H1 (cell line): Measurements from ENCODE around the gene ITM2A. TPM values are rescaled to one million over a fixed set of nuclear protein-coding genes. Genes with fewer than 3 reads are reported as not detected.

Experiments
- CTCF ChIA-PET: fragments of 300-600 bp; sonication (Branson Sonifier 250); formaldehyde crosslinking; loops from one replicate; lab custom pipeline; 2021; ENCODE audit not compliant: partially characterized antibody; lab: Charles Lee
- POLR2A ChIA-PET: fragments of 300-600 bp; sonication (Branson Sonifier 250); formaldehyde crosslinking; loops from one replicate; lab custom pipeline; 2021; ENCODE audit warnings: inconsistent platforms; ENCODE audit not compliant: partially characterized antibody; lab: Charles Lee
- DNase-seq, 2 experiments: peaks; one replicate each; pipeline versions ENCODE4 v3.0.0 to v3.0.0-alpha.2; 2010 to 2022; ENCODE audit warnings: low spot score in 2 of 2, low read depth in 1 of 2, mixed read lengths in 1 of 2
- FAIRE-seq: peaks from 2 replicates; lab custom pipeline; 2011; peaks lifted over from hg19 to GRCh38; lab: Jason Lieb, UNC
- H2AFZ ChIP-seq: 2 replicates; pipeline ENCODE4 v1.8.1; 2012; ENCODE audit warnings: low read length, inconsistent platforms
- H2AK5ac ChIP-seq: 2 replicates; pipeline ENCODE4 v1.6.1; 2013; ENCODE audit warnings: low read depth, low read length
- H2BK120ac ChIP-seq: replicated peaks from 2 replicates; pipeline ENCODE3; 2013; ENCODE audit warnings: low read depth, low read length, inconsistent platforms
- H2BK12ac ChIP-seq: 2 replicates; pipeline ENCODE4 v1.6.1; 2013; ENCODE audit warnings: low read depth, low read length
- H2BK15ac ChIP-seq: 2 replicates; pipeline ENCODE4 v1.6.1; 2013; ENCODE audit warnings: low read length
- H2BK20ac ChIP-seq: 2 replicates; pipeline ENCODE4 v1.6.1; 2013; ENCODE audit warnings: low read length
- H2BK5ac ChIP-seq: 2 replicates; pipeline ENCODE4 v1.6.1; 2013; ENCODE audit warnings: low read depth, low read length
- H3K14ac ChIP-seq: 2 replicates; pipeline ENCODE4 v1.6.1; 2013; ENCODE audit warnings: inconsistent platforms; ENCODE audit not compliant: insufficient read length
- H3K18ac ChIP-seq: 2 replicates; pipeline ENCODE4 v1.6.1; 2013; ENCODE audit warnings: low read length; ENCODE audit errors: extremely low read depth
- H3K23ac ChIP-seq: 2 replicates; pipeline ENCODE4 v1.6.1; 2013; ENCODE audit warnings: inconsistent platforms; ENCODE audit not compliant: insufficient read length
- H3K23me2 ChIP-seq: 2 replicates; pipeline ENCODE4 v1.6.1; 2013; ENCODE audit warnings: low read depth, low read length
- H3K27ac ChIP-seq: 2 replicates; pipeline ENCODE4 v1.6.1; 2011; ENCODE audit warnings: low read depth, low read length, inconsistent platforms
- H3K27me3 ChIP-seq, 4 experiments: replicated peaks in 1 of 4; 1 replicate in 1 of 4; 2 replicates in 3 of 4; pipeline versions ENCODE4 v1.6.1 to v1.8.1; 2011 to 2013; ENCODE audit warnings: low read length in 3 of 4, mild to moderate bottlenecking in 3 of 4, inconsistent platforms in 2 of 4, mixed read lengths in 2 of 4, moderate library complexity in 1 of 4; ENCODE audit not compliant: control insufficient read depth in 3 of 4, insufficient read depth in 3 of 4; ENCODE audit errors: extremely low read depth in 1 of 4
- H3K36me3 ChIP-seq, 4 experiments: 2 replicates each; pipeline versions ENCODE4 v1.6.1 to v1.8.1; 2011 to 2013; ENCODE audit warnings: mild to moderate bottlenecking in 4 of 4, low read length in 3 of 4, moderate library complexity in 2 of 4, control low read depth in 1 of 4, inconsistent platforms in 1 of 4; ENCODE audit not compliant: insufficient read depth in 4 of 4, control insufficient read depth in 2 of 4
- H3K4ac ChIP-seq: replicated peaks from 2 replicates; pipeline ENCODE3; 2013; ENCODE audit warnings: low read length, low read depth, mixed read lengths, inconsistent platforms; ENCODE audit not compliant: insufficient read length
- H3K4me1 ChIP-seq, 4 experiments: replicated peaks in 1 of 4; 1 replicate in 1 of 4; 2 replicates in 3 of 4; pipeline versions ENCODE4 v1.6.1 to v1.8.1; 2011 to 2013; ENCODE audit warnings: low read length in 3 of 4, inconsistent platforms in 2 of 4, mixed read lengths in 1 of 4; ENCODE audit not compliant: insufficient read depth in 4 of 4, control insufficient read depth in 3 of 4
- H3K4me2 ChIP-seq, 2 experiments: 2 replicates each; pipeline versions ENCODE4 v1.6.1 to v1.8.1; 2011 to 2013; ENCODE audit warnings: low read depth in 2 of 2, low read length in 2 of 2, control low read depth in 1 of 2, inconsistent platforms in 1 of 2, mild to moderate bottlenecking in 1 of 2; ENCODE audit not compliant: insufficient read depth in 1 of 2
- H3K4me3 ChIP-seq, 4 experiments: fragments of 200-600, 300-600 bp in 1 of 4; sonication (generic), shearing (Covaris generic), sonication (Bioruptor Twin) in 1 of 4; 2 replicates each; pipeline versions ENCODE4 v1.5.1 to v1.8.1; 2011 to 2016; ENCODE audit warnings: low read length in 4 of 4, low read depth in 3 of 4, control low read depth in 2 of 4, inconsistent platforms in 2 of 4, mild to moderate bottlenecking in 2 of 4, mixed read lengths in 1 of 4, moderate library complexity in 1 of 4; ENCODE audit not compliant: insufficient read depth in 2 of 4; ENCODE audit errors: extremely low read depth in 1 of 4
- H3K56ac ChIP-seq: replicated peaks from 2 replicates; pipeline ENCODE3; 2013; ENCODE audit warnings: low read depth, mild to moderate bottlenecking, mixed read lengths, low read length, inconsistent platforms; ENCODE audit not compliant: insufficient read length
- H3K79me1 ChIP-seq: 2 replicates; pipeline ENCODE4 v1.6.1; 2013; ENCODE audit warnings: low read depth, low read length, control low read depth
- H3K79me2 ChIP-seq, 2 experiments: 2 replicates each; pipeline versions ENCODE4 v1.6.1 to v1.8.1; 2012 to 2013; ENCODE audit warnings: low read length in 2 of 2, mild to moderate bottlenecking in 2 of 2, inconsistent platforms in 1 of 2; ENCODE audit not compliant: insufficient read depth in 2 of 2, control insufficient read depth in 1 of 2
- H3K9ac ChIP-seq, 4 experiments: replicated peaks in 1 of 4; 1 replicate in 1 of 4; 2 replicates in 3 of 4; pipeline versions ENCODE4 v1.6.1 to v1.8.1; 2011 to 2013; ENCODE audit warnings: low read depth in 3 of 4, low read length in 3 of 4, control low read depth in 2 of 4, mild to moderate bottlenecking in 2 of 4, moderate library complexity in 2 of 4, inconsistent platforms in 1 of 4; ENCODE audit errors: extremely low read depth in 1 of 4
- H3K9me3 ChIP-seq, 2 experiments: 2 replicates each; pipeline versions ENCODE4 v1.6.1 to v1.8.1; 2012 to 2013; ENCODE audit warnings: mild to moderate bottlenecking in 2 of 2, moderate library complexity in 2 of 2, control low read depth in 1 of 2, inconsistent platforms in 1 of 2, low read depth in 1 of 2, low read length in 1 of 2, mixed read lengths in 1 of 2; ENCODE audit not compliant: insufficient read depth in 2 of 2
- H4K20me1 ChIP-seq, 2 experiments: replicated peaks in 1 of 2; 2 replicates each; pipeline versions ENCODE3 to v1.8.1; 2011 to 2013; ENCODE audit warnings: inconsistent platforms in 2 of 2, low read length in 2 of 2, mild to moderate bottlenecking in 1 of 2; ENCODE audit not compliant: insufficient read depth in 2 of 2, control insufficient read depth in 1 of 2
- H4K5ac ChIP-seq: 2 replicates; pipeline ENCODE4 v1.6.1; 2013; ENCODE audit warnings: low read length, low read depth, mixed read lengths, inconsistent platforms; ENCODE audit not compliant: insufficient read length
- H4K8ac ChIP-seq: 2 replicates; pipeline ENCODE4 v1.8.0; 2013; ENCODE audit warnings: mild to moderate bottlenecking, moderate library complexity, low read length, inconsistent platforms; ENCODE audit not compliant: insufficient read depth; ENCODE audit errors: extremely low read depth
- H4K91ac ChIP-seq: replicated peaks from 2 replicates; pipeline ENCODE3; 2013; ENCODE audit warnings: low read length, mixed read lengths, inconsistent platforms; ENCODE audit not compliant: insufficient read length
- ASH2L ChIP-seq: fragments of 200-600, 300-600 bp; sonication (generic); IDR thresholded peaks from one replicate; pipeline ENCODE4 v1.7.1; 2017; ENCODE audit warnings: low read length
- CREB1 ChIP-seq: IDR thresholded peaks from 2 replicates; pipeline ENCODE4 v1.6.1; 2012; ENCODE audit warnings: inconsistent platforms
- MAFK ChIP-seq: IDR thresholded peaks from 2 replicates; pipeline ENCODE4 v1.6.1; 2012; ENCODE audit warnings: low read depth, mild to moderate bottlenecking, improper control_type of control experiment, low read length
- RFX5 ChIP-seq: IDR thresholded peaks from 2 replicates; pipeline ENCODE4 v1.6.1; 2011; ENCODE audit warnings: low read depth, low read length, improper control_type of control experiment, borderline replicate concordance
- SP4 ChIP-seq: IDR thresholded peaks from 2 replicates; pipeline ENCODE4 v1.6.1; 2012; ENCODE audit warnings: low read length, inconsistent platforms
- SRF ChIP-seq: IDR thresholded peaks from 2 replicates; pipeline ENCODE4 v1.6.1; 2011; ENCODE audit warnings: mild to moderate bottlenecking, low read depth, low read length, moderate library complexity
- TBP ChIP-seq: IDR thresholded peaks from 2 replicates; pipeline ENCODE4 v1.6.1; 2011; ENCODE audit warnings: low read depth, low read length, improper control_type of control experiment
- TEAD4 ChIP-seq: IDR thresholded peaks from 2 replicates; pipeline ENCODE4 v1.6.1; 2012; ENCODE audit warnings: low read depth, low read length, inconsistent platforms, mixed read lengths
- YY1 ChIP-seq: IDR thresholded peaks from 2 replicates; pipeline ENCODE4 v1.6.1; 2011; ENCODE audit warnings: low read depth, mild to moderate bottlenecking, low read length
- WGBS, 2 experiments: shearing (Covaris generic) in 1 of 2; methylation state at CpG; one replicate each; pipeline versions ENCODE4 v1.1.6 to v1.1.7; 2013 to 2015; ENCODE audit warnings: low lambda C conversion rate in 2 of 2, mixed read lengths in 2 of 2, inconsistent platforms in 1 of 2, low coverage in 1 of 2, missing lambda C conversion rate in 1 of 2; ENCODE audit not compliant: insufficient replicate concordance in 2 of 2, insufficient coverage in 1 of 2, insufficient read length in 1 of 2; ENCODE audit errors: extremely low coverage in 1 of 2, missing lambda C conversion rate in 1 of 2; 5-methylcytosine and 5-hydroxymethylcytosine counted together
- polyA plus RNA-seq, 7 experiments: library from polyadenylated mRNA; depleted of rRNA in 3 of 7; stranded (reverse) in 5 of 7; unstranded in 2 of 7; fragments of >200 nt in 5 of 7; fragments of 200-250 nt in 2 of 7; gene quantifications; 1 replicate in 5 of 7; 2 replicates in 1 of 7; 4 replicates in 1 of 7; pipeline versions ENCODE4 v1.2.1 to v1.2.3, GENCODE V29; 2011 to 2013; ENCODE audit warnings: missing spikeins in 2 of 7, mixed read lengths in 2 of 7
- total RNA-seq: library from RNA; stranded (reverse); fragmentation: NEBNext Ultra II Directional; extraction: Animal tissue kit (Norgen Biotek cat#: 25700); gene quantifications from 2 replicates; pipeline ENCODE4 v1.2.1, GENCODE V29; 2021
- TF ChIP-seq, protein P1 (sequence below): IDR thresholded peaks from 2 replicates; pipeline ENCODE4 v1.6.1; 2012; ENCODE audit warnings: low read length, inconsistent platforms
- TF ChIP-seq, protein P2 (sequence below): IDR thresholded peaks from 2 replicates; pipeline ENCODE4 v1.6.1; 2012; ENCODE audit warnings: inconsistent platforms

Gene ITM2A
- total and polyA plus RNA-seq, 2 of the 8 experiments (the other 6 are each of a cell fraction or from before 2014, with no cell fraction given): 35.7 to 52.0 TPM

DNA sequence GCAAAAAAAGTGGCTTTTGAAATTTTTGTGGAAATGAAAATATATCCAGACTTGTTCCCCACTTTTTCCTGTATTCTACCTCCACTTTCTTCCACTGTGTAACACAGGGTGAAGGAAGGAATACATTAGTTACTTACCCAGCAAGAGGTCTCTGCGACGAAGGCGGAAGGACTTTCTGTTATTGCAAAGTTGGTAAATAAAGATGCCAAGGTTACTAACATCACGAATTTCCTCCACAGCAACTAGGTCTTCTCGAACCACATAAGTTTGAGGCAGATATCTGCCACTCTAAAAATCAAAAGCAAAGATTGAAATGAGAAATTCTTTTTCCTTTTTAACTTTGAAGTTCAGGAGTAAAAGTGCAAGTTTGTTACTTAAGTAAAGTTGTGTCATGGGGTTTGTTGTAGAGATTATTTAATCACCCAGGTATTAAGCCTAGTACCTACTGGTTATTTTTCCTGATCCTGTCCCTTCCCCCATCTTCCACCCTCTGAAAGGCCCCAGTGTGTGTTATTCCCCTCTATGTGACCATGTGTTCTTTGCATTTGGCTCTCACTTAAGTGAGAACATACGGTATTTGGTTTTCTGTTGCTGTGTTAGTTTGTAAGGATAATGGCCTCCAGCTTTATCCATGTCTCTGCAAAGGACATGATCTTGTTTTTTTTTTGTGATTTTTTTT, 5.8 kb downstream of the ITM2A start:
- Histone ChIP-seq H4K20me1 (no peaks in the 10 kb centered on the region), H3K23ac (no peak overlapping the region), H2BK12ac (no peak overlapping the region), H3K14ac (no peak overlapping the region), H3K4me3 (no peak overlapping the region), H3K23me2 (no peaks in the 10 kb centered on the region), H3K27ac (no peak overlapping the region), H4K5ac (no peak overlapping the region), H2AK5ac (no peak overlapping the region), H3K56ac (no peak overlapping the region), H2BK5ac (no peak overlapping the region), H3K79me1 (no peaks in the 10 kb centered on the region), H4K91ac (no peak overlapping the region), H3K4me1 (no peaks in the 10 kb centered on the region; a peak in 2 of 7 replicates), H3K9me3 (no peaks in the 10 kb centered on the region), H4K8ac (no peak overlapping the region), H2BK20ac (no peak overlapping the region), H3K4ac (no peak overlapping the region), H2AFZ (no peak overlapping the region), H3K4me2 (no peak overlapping the region), H2BK15ac (no peak overlapping the region), H3K27me3 (no peaks in the 10 kb centered on the region), H3K79me2 (no peaks in the 10 kb centered on the region; a peak in 1 of 4 replicates), H3K18ac (no peak overlapping the region), H3K36me3 (no peaks in the 10 kb centered on the region), H3K9ac (no peak overlapping the region), H2BK120ac (no peak overlapping the region)
- ChIA-PET CTCF (no interaction called here), POLR2A (no interaction called here)
- 90% methylated on average over 6 of the region's 6 CpGs; no CpG with 5 or more reads in 1 of the 2 experiments for WGBS, 2 experiments
- FAIRE-seq (no peak), DNase-seq (no peak)
- TF ChIP-seq SP4 (no peak), CREB1 (no peak), ASH2L (no peak), MAFK (no peak), SRF (no peak), RFX5 (no peak), TEAD4 (no peak), YY1 (no peak), TBP (no peak)
- TF ChIP-seq, protein P1, sequence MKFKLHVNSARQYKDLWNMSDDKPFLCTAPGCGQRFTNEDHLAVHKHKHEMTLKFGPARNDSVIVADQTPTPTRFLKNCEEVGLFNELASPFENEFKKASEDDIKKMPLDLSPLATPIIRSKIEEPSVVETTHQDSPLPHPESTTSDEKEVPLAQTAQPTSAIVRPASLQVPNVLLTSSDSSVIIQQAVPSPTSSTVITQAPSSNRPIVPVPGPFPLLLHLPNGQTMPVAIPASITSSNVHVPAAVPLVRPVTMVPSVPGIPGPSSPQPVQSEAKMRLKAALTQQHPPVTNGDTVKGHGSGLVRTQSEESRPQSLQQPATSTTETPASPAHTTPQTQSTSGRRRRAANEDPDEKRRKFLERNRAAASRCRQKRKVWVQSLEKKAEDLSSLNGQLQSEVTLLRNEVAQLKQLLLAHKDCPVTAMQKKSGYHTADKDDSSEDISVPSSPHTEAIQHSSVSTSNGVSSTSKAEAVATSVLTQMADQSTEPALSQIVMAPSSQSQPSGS: no peak
- TF ChIP-seq, protein P2, sequence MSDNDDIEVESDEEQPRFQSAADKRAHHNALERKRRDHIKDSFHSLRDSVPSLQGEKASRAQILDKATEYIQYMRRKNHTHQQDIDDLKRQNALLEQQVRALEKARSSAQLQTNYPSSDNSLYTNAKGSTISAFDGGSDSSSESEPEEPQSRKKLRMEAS: no peak
